Uterus (tissue), 2 donors: ENCODE results near the gene SART1.

Source experiments
- POLR2A ChIP-seq, 2 donors: fragments of 450-650 bp; IDR thresholded peaks; one replicate each; pipeline ENCODE4 v1.6.1; 2016; ENCODE audit warnings: antibody characterized with exemption in 2 of 2, mild to moderate bottlenecking in 1 of 2, moderate library complexity in 1 of 2
- TF ChIP-seq, protein P1 (sequence below), 4 experiments: fragments of 200-600 bp in 2 of 4; fragments of 450-650 bp in 2 of 4; sonication (generic) in 2 of 4; IDR thresholded peaks; one replicate each; pipeline ENCODE4 v1.5.1; 2016 to 2019; ENCODE audit warnings: antibody characterized with exemption in 4 of 4, mild to moderate bottlenecking in 2 of 4, moderate library complexity in 1 of 4

DNA sequence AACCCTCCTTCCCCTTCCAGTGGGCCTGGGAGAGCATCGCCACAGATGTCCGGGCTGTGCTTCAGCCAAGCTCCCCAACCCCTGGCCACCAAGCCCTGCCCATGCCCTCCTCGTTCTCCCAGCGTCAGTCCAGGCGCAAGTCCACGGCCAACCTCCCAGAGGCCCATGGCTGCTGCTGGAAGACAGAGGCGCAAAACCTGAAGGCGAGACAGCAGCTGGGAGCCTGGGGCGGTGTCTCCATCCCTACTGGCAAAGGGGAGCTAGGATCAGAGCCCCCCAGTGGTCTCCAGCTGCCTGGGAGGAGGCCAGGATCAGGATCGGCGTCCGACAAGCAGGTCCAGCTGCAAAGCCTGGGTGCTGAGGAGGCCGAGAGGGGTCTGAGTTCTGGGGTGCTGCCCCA is 14.4 kb upstream of the SART1 start:
- TF ChIP-seq, protein P1, sequence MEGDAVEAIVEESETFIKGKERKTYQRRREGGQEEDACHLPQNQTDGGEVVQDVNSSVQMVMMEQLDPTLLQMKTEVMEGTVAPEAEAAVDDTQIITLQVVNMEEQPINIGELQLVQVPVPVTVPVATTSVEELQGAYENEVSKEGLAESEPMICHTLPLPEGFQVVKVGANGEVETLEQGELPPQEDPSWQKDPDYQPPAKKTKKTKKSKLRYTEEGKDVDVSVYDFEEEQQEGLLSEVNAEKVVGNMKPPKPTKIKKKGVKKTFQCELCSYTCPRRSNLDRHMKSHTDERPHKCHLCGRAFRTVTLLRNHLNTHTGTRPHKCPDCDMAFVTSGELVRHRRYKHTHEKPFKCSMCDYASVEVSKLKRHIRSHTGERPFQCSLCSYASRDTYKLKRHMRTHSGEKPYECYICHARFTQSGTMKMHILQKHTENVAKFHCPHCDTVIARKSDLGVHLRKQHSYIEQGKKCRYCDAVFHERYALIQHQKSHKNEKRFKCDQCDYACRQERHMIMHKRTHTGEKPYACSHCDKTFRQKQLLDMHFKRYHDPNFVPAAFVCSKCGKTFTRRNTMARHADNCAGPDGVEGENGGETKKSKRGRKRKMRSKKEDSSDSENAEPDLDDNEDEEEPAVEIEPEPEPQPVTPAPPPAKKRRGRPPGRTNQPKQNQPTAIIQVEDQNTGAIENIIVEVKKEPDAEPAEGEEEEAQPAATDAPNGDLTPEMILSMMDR (IDR thresholded peaks at IDR 0.05): no peak
- no peak for TF ChIP-seq POLR2A (IDR thresholded peaks at IDR 0.05)
